Frontal cortex (tissue), 4 donors: ENCODE results near the gene ZNF25. TPM values are rescaled to one million over a fixed set of nuclear protein-coding genes. Genes with fewer than 3 reads are reported as not detected.
"Not testable (repeated sequence)": the region's sequence is repeated elsewhere in the genome, so short reads cannot be mapped to it uniquely, and the experiment has no call there.

Experiments used
- DNase-seq, 2 donors: peaks; one replicate each; pipeline ENCODE4 v3.0.0; 2012; ENCODE audit warnings: low spot score in 2 of 2
- FAIRE-seq: peaks from 2 replicates; lab custom pipeline; 2012; peaks lifted over from hg19 to GRCh38; lab: Jason Lieb, UNC
- small RNA-seq: library from RNA; depleted of rRNA; stranded (forward); fragments of <200 nt; gene quantifications from one replicate; pipeline ENCODE3, GENCODE V24; 2014
- total RNA-seq: library from RNA; depleted of rRNA; stranded (reverse); fragments of >200 nt; gene quantifications from one replicate; pipeline ENCODE4 v1.2.3, GENCODE V29; 2014
- donor health status: control.
- donor health status: control.
- donor health status: control.

Gene ZNF25
- total RNA-seq, 1 donor from 2014 or later: 66.0 TPM

DNA sequence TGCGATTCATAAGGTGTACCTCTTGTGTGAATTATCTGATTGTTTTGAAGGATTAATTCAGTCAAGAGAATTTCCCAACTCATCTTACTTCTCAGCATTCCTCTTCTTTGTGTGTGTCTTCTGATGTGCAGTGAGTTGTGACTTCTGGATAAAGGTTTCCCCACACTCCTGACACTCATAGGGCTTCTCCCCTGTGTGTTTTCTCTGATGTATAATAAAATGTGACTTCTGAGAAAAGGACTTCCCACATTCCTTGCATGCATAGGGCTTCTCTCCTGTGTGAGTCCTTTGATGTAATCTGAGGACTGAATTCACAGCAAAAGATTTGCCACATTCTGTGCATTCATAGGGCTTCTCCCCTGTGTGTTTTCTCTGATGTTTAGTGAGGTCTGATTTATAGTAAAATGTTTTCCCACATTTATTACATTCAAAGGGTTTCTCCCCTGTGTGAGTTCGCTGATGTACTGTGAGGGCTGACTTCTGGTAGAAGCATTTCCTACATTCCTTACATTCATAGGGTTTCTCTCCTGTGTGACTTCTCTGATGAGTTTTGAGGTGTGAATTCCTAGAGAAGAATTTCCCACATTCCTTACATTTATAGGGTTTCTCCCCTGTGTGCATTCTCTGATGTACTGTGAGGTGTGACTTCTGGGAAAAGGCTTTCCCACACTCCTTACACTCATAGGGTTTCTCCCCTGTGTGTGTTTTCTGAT is 24.2 kb downstream of the ZNF25 start:
- FAIRE-seq (no peak), DNase-seq (no peak)

- no peak for FAIRE-seq
- DNase-seq: no peak
Observed at GRCh38 chr10:37948210-37948609, 28.2 kb downstream of the ZNF25 start.

- no peak for DNase-seq
- no peak for FAIRE-seq
Observed at GRCh38 chr10:37947526-37947925, 28.9 kb downstream of the ZNF25 start.

GRCh38 chr10:37937864-37938263 is 38.6 kb downstream of the ZNF25 start:
- DNase-seq: no peak
- no peak for FAIRE-seq

GRCh38 chr10:37934791-37935190 is 41.7 kb downstream of the ZNF25 start:
- DNase-seq: no peak
- FAIRE-seq: no peak

- no peak for FAIRE-seq
- no peak for DNase-seq
Observed at GRCh38 chr10:37930423-37930822, 46.0 kb downstream of the ZNF25 start.

- not testable (repeated sequence) for DNase-seq, FAIRE-seq
Observed at GRCh38 chr10:37908165-37908564, 68.3 kb downstream of the ZNF25 start.

DNA sequence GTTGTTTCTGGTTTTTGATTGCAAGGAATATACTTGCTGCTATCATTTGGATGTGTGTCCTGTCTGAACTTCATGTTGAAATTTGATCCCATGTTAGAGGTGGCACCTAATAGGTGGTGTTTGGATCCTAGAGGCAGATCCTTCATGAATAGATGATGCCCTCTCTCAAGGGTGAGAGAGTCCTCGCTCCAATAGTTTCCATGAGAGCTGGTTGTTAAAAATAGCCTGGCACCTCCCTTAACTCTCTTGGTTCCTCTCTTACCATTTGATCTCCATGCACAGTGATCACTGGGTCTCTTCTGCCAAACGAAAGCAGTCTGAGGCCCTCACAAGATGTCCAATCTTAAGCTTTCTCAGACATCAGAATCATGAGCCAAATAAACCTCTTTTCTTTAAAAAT is 70.1 kb downstream of the ZNF25 start:
- no peak for DNase-seq
- FAIRE-seq: no peak

Small RNA genes lying within 50 kb of the gene (small RNA-seq; reads per million reads assigned to genes)
- gene RF00019: not detected

Other genes with a start within 250 kb of the ZNF25 start
- 67.3 TPM for gene ZNF248, start 119.0 kb downstream of the ZNF25 start, total RNA-seq
- 64.4 TPM for gene ZNF33A, start 34.0 kb upstream of the ZNF25 start, total RNA-seq
- 20.0 TPM for gene ZNF37A, start 117.7 kb upstream of the ZNF25 start, total RNA-seq